Aorta (tissue), 5 donors: ENCODE measurements around the gene GAL3ST2. TPM values are rescaled to one million over a fixed set of nuclear protein-coding genes. Genes with fewer than 3 reads are reported as not detected.
"Not testable (repeated sequence)": the region's sequence is repeated elsewhere in the genome, so short reads cannot be mapped to it uniquely, and the experiment has no call there.

Source experiments
- ATAC-seq: fragments of 200-7000 bp; cut with Tn5 transposase; one replicate; pipeline ENCODE4 v1.9.1; 2022; ENCODE audit warnings: moderate library complexity; ENCODE audit not compliant: low FRiP score
- DNase-seq, 2 donors: peaks; one replicate each; pipeline ENCODE4 v3.0.0-alpha.2; 2020
- H3K27ac ChIP-seq, 2 donors: one replicate each; pipeline ENCODE4 v1.5.1; 2013; ENCODE audit warnings: low read length in 2 of 2, mild to moderate bottlenecking in 2 of 2, moderate library complexity in 2 of 2, control low read depth in 1 of 2, inconsistent platforms in 1 of 2, low read depth in 1 of 2
- H3K27me3 ChIP-seq, 2 donors: one replicate each; pipeline ENCODE4 v1.6.1; 2013; ENCODE audit warnings: control low read depth in 1 of 2, low read length in 1 of 2, mild to moderate bottlenecking in 1 of 2, moderate library complexity in 1 of 2; ENCODE audit not compliant: insufficient read depth in 2 of 2, control insufficient read depth in 1 of 2
- H3K36me3 ChIP-seq, 2 donors: one replicate each; pipeline ENCODE4 v1.6.1; 2013; ENCODE audit warnings: control low read depth in 1 of 2, low read length in 1 of 2, mild to moderate bottlenecking in 1 of 2; ENCODE audit not compliant: insufficient read depth in 2 of 2, control insufficient read depth in 1 of 2
- H3K4me1 ChIP-seq, 2 donors: one replicate each; pipeline ENCODE4 v1.6.1; 2013; ENCODE audit warnings: low read length in 2 of 2, control low read depth in 1 of 2, mild to moderate bottlenecking in 1 of 2, moderate library complexity in 1 of 2; ENCODE audit not compliant: insufficient read depth in 2 of 2, control insufficient read depth in 1 of 2
- H3K4me3 ChIP-seq, 2 donors: one replicate each; pipeline ENCODE4 v1.5.1; 2013; ENCODE audit warnings: low read length in 2 of 2, control low read depth in 1 of 2, mild to moderate bottlenecking in 1 of 2
- H3K9me3 ChIP-seq: one replicate; pipeline ENCODE4 v1.6.1; 2013; ENCODE audit warnings: mild to moderate bottlenecking, low read length; ENCODE audit not compliant: control insufficient read depth
- WGBS, 2 donors: extraction: QIAGEN DNeasy Blood & Tissue Kit; methylation state at CpG; one replicate each; pipeline ENCODE4 v1.1.7; 2013; 5-methylcytosine and 5-hydroxymethylcytosine counted together
- intact Hi-C, 2 donors: fragments of 100-400 bp; cut with DNase I; formaldehyde crosslinking; loops; one replicate each; pipeline versions ENCODE4 v1.14.2 to v1.15.0; 2022
- polyA plus RNA-seq, 2 donors: library from polyadenylated mRNA; stranded (reverse); fragments of 200-250 nt; gene quantifications; one replicate each; pipeline ENCODE4 v1.2.3, GENCODE V29; 2013
- total RNA-seq, 2 donors: library from RNA; stranded (reverse); fragmentation: NEBNext Ultra II Directional; extraction: Animal tissue kit (Norgen Biotek cat#: 25700); gene quantifications; one replicate each; pipeline ENCODE4 v1.2.1, GENCODE V29; 2021
- donor health status: healthy with polysubstance abuse.
- donor health status: Bipolar disorder and iron deficiency.
- donor health status: DM: no; HTN: no; CAD: no.
- donor health status: DM: no; HTN: no; CAD: no.
- donor health status: DM: yes; HTN: yes; CAD: no.

The GAL3ST2 gene
- total and polyA plus RNA-seq, 4 donors = not detected

- 0% methylated on average over 70 to 98 of the region's 98 CpGs for WGBS, 2 donors
- Histone ChIP-seq H3K4me3 (peak within 1 kb of the TSS; percentile 66 to 88), H3K4me1 (no peaks in the 10 kb centered on the region), H3K27ac (peak within 1 kb of the TSS in 1 of 2 donors; percentile 60), H3K36me3 (no peaks in the 10 kb centered on the region), H3K27me3 (peaks cover 0 to 2% of the 10 kb centered on the region in 2 donors), H3K9me3 (no peaks in the 10 kb centered on the region)
- peak; percentile 96 to 99 for DNase-seq
- intact Hi-C loops = loop anchor here in 1 of 2 donors (10.0 kb wide), 1 partner anchor 140 kb away; no protein-coding TSS in a partner anchor
- ATAC-seq = peak; percentile 96
Measured at GRCh38 chr2:241734467-241735208, 42.0 kb upstream of the GAL3ST2 start, which contains the start of gene D2HGDH. Gene D2HGDH (plus strand): TSS chr2:241734630. CDS start chr2:241735225, 595 bp downstream.

DNA sequence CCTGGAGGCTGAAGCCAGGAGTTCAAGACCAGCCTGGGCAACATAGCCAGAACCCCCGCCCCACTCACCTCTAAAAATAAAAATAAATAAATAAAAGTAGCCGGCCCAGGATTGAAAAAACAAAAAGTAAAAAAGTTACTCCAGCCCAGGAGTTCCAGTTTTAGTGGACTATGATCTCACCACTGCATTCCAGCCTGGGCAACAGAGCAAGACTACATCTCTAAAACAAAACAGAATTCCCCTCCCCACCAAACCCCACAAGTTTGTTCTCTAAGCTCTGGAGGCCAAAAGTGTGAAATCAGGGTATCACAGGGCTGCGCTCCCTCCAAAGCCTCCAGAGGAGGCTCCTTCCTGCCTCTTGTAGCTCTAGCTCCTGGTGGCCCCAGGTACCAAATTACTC, 40.5 kb upstream of the GAL3ST2 start:
- H3K4me3 ChIP-seq = no peak overlapping the region
- no peaks in the 10 kb centered on the region for H3K36me3 ChIP-seq
- no peak overlapping the region for H3K27ac ChIP-seq
- peaks cover 0 to 2% of the 10 kb centered on the region in 2 donors for H3K27me3 ChIP-seq
- no peaks in the 10 kb centered on the region for H3K4me1 ChIP-seq
- DNase-seq (no peak), ATAC-seq (no peak)
- WGBS, 2 donors = 57 to 62% methylated on average over 3 of the region's 3 CpGs
- intact Hi-C loops = loop anchor here in 1 of 2 donors (10.0 kb wide), 1 partner anchor 139 kb away; no protein-coding TSS in a partner anchor
- no peaks in the 10 kb centered on the region for H3K9me3 ChIP-seq

DNA sequence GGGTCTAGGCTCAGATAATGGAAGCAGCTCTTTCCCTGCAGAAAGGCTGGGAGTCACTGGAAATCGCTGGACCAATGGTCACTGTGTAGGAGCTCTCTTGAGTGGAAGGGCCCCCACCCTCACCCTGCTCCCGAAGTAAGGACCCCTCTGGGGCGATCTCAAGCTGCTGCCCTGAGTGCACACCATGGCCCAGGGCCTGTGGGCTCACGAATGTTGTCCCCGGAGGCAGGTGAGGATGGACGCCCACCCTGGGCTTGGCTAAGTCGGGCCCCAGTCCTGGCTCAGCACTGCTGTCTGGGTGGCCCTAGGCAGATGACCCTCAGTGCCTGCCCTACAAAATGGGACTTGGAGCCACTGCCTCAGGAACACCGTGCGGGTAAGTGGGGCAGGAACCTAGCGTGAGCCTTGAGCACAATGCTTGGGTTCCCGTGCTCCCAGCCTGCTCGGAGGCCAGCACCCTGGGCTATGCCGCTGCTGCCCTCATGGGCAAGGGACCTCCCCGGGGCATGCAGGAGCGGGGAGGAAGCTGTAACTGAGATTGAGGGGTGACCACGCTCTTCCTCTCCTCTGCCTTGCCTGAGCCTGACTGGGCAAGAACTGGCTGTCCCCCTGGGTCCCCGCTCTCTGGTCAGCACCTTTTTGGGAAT, 38.5 kb upstream of the GAL3ST2 start:
- no peak for DNase-seq
- Histone ChIP-seq H3K9me3 (no peaks in the 10 kb centered on the region), H3K27me3 (peaks cover 0 to 2% of the 10 kb centered on the region in 2 donors), H3K4me3 (no peak overlapping the region), H3K36me3 (no peaks in the 10 kb centered on the region), H3K4me1 (no peaks in the 10 kb centered on the region), H3K27ac (no peak overlapping the region)
- intact Hi-C loops = loop anchor here in 1 of 2 donors (10.0 kb wide), 1 partner anchor 137 kb away; no protein-coding TSS in a partner anchor
- ATAC-seq = no peak
- WGBS, 2 donors = 95% methylated on average over 17 of the region's 17 CpGs

- no peaks in the 10 kb centered on the region for H3K36me3 ChIP-seq
- no peaks in the 10 kb centered on the region for H3K4me1 ChIP-seq
- intact Hi-C loops = loop anchor here in 1 of 2 donors (10.0 kb wide), 1 partner anchor 136 kb away; no protein-coding TSS in a partner anchor
- H3K27ac ChIP-seq = no peak overlapping the region
- 92 to 94% methylated on average over 15 of the region's 15 CpGs for WGBS, 2 donors
- DNase-seq (no peak), ATAC-seq (no peak)
- peaks cover 0 to 2% of the 10 kb centered on the region in 2 donors for H3K27me3 ChIP-seq
- no peaks in the 10 kb centered on the region for H3K9me3 ChIP-seq
- H3K4me3 ChIP-seq = no peak overlapping the region
Measured at GRCh38 chr2:241739177-241739576, 37.4 kb upstream of the GAL3ST2 start.

GRCh38 chr2:241739651-241740050, 37.0 kb upstream of the GAL3ST2 start:
- Histone ChIP-seq H3K4me3 (no peak overlapping the region), H3K27ac (no peak overlapping the region), H3K36me3 (no peaks in the 10 kb centered on the region), H3K27me3 (no peaks in the 10 kb centered on the region), H3K9me3 (no peaks in the 10 kb centered on the region), H3K4me1 (no peaks in the 10 kb centered on the region)
- no peak for DNase-seq
- intact Hi-C loops = loop anchor here in 1 of 2 donors (10.0 kb wide), 1 partner anchor 135 kb away; no protein-coding TSS in a partner anchor
- 92 to 94% methylated on average over 12 of the region's 12 CpGs for WGBS, 2 donors
- ATAC-seq = no peak

DNA sequence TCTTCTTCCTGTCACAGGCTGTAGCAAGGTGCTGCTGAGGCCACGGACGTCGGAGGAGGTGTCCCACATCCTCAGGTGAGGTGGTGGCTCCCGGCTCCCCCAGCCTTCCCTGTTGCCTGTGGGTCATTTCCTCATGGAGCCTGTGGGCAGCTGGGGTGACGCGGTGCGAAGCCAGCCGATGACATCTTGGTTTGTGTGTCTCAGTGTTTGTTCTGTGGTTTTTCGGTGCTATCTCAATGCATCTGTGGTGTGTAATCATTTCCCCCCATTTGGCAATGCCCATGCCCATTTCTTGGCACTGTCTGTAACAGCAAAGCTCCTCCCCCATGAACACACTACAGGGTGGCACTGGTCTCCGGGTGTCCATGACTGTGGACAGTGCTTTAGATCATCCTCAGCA, 35.6 kb upstream of the GAL3ST2 start:
- H3K27ac ChIP-seq = no peak overlapping the region
- peaks cover 0 to 2% of the 10 kb centered on the region in 2 donors for H3K36me3 ChIP-seq
- no peak overlapping the region for H3K4me3 ChIP-seq
- intact Hi-C loops = no loop called here
- H3K9me3 ChIP-seq = no peaks in the 10 kb centered on the region
- H3K4me1 ChIP-seq = no peaks in the 10 kb centered on the region
- 79 to 81% methylated on average over 10 of the region's 10 CpGs for WGBS, 2 donors
- DNase-seq (no peak), ATAC-seq (no peak)
- H3K27me3 ChIP-seq = no peaks in the 10 kb centered on the region

- H3K36me3 ChIP-seq = peaks cover 0 to 2% of the 10 kb centered on the region in 2 donors
- no peak for DNase-seq
- WGBS, 2 donors = 95% methylated on average over 28 of the region's 28 CpGs
- no peaks in the 10 kb centered on the region for H3K27me3 ChIP-seq
- H3K4me3 ChIP-seq = no peak overlapping the region
- ATAC-seq = no peak
- no peaks in the 10 kb centered on the region for H3K9me3 ChIP-seq
- no peak overlapping the region for H3K27ac ChIP-seq
- intact Hi-C loops = no loop called here
- H3K4me1 ChIP-seq = no peaks in the 10 kb centered on the region
Measured at GRCh38 chr2:241742320-241742939, 34.2 kb upstream of the GAL3ST2 start.

- WGBS, 2 donors = 93 to 96% methylated on average over 13 to 15 of the region's 15 CpGs
- DNase-seq, H3K4me1 ChIP-seq, H3K27ac ChIP-seq, H3K27me3 ChIP-seq, H3K9me3 ChIP-seq, H3K4me3 ChIP-seq, H3K36me3 ChIP-seq, ATAC-seq, intact Hi-C loops: not testable (repeated sequence)
Measured at GRCh38 chr2:241743008-241743407, 33.6 kb upstream of the GAL3ST2 start.
